ENCODE data around the gene COL4A1.
A peak's percentile ranks its signal among the peaks of the same experiment; 100 is the strongest.

COL4A1 gene

GRCh38 chr13:110309661-110310524 is 2.9 kb upstream of the COL4A1 start:
- no peak for DNase-seq (ENCODE audit: low read depth in 3 of 3)

- DNase-seq (ENCODE audit: low read depth in 3 of 3) = no peak
Observed at GRCh38 chr13:110308656-110309359, 1.9 kb upstream of the COL4A1 start.

GRCh38 chr13:110307767-110308655 is 1.1 kb upstream of the COL4A1 start:
- no peak for DNase-seq (ENCODE audit: low read depth in 3 of 3)

- no peak for DNase-seq (ENCODE audit: low read depth in 3 of 3)
Observed at GRCh38 chr13:110306340-110306959, 507 bp downstream of the COL4A1 start.

GRCh38 chr13:110305949-110306339 is 1.0 kb downstream of the COL4A1 start:
- no peak for DNase-seq (ENCODE audit: low read depth in 3 of 3)

GRCh38 chr13:110305544-110305943 is 1.4 kb downstream of the COL4A1 start:
- no peak for DNase-seq (ENCODE audit: low read depth in 3 of 3)

- DNase-seq (ENCODE audit: low read depth in 3 of 3) = no peak
Observed at GRCh38 chr13:110305001-110305400, 2.0 kb downstream of the COL4A1 start.

- DNase-seq (ENCODE audit: low read depth in 3 of 3) = no peak
Observed at GRCh38 chr13:110304256-110304655, 2.7 kb downstream of the COL4A1 start.

- no peak for DNase-seq (ENCODE audit: low read depth in 3 of 3)
Observed at GRCh38 chr13:110303644-110304043, 3.3 kb downstream of the COL4A1 start.

- no peak for DNase-seq (ENCODE audit: low read depth in 3 of 3)
Observed at GRCh38 chr13:110302997-110303396, 4.0 kb downstream of the COL4A1 start.

GRCh38 chr13:110301606-110302553 is 5.1 kb downstream of the COL4A1 start:
- no peak for DNase-seq (ENCODE audit: low read depth in 3 of 3)

- no peak for DNase-seq (ENCODE audit: low read depth in 3 of 3)
Observed at GRCh38 chr13:110301083-110301482, 5.9 kb downstream of the COL4A1 start.

- no peak for DNase-seq (ENCODE audit: low read depth in 3 of 3)
Observed at GRCh38 chr13:110300090-110300815, 6.7 kb downstream of the COL4A1 start.

- no peak for DNase-seq (ENCODE audit: low read depth in 3 of 3)
Observed at GRCh38 chr13:110299283-110299840, 7.6 kb downstream of the COL4A1 start.

GRCh38 chr13:110298505-110299282 is 8.3 kb downstream of the COL4A1 start:
- peak in 1 of 3 experiments; percentile 36 for DNase-seq (ENCODE audit: low read depth in 3 of 3)

- DNase-seq (ENCODE audit: low read depth in 3 of 3) = no peak
Observed at GRCh38 chr13:110297766-110298504, 9.0 kb downstream of the COL4A1 start.

GRCh38 chr13:110297011-110297410 is 9.9 kb downstream of the COL4A1 start:
- DNase-seq (ENCODE audit: low read depth in 3 of 3) = no peak

- DNase-seq (ENCODE audit: low read depth in 3 of 3) = no peak
Observed at GRCh38 chr13:110294622-110295021, 12.3 kb downstream of the COL4A1 start.
